Neural progenitor cell (in vitro differentiated cells): Measurements from ENCODE around the gene ZNF19. TPM values are rescaled to one million over a fixed set of nuclear protein-coding genes. Genes with fewer than 3 reads are reported as not detected.

Experiments
- DNase-seq: peaks from one replicate; pipeline ENCODE4 v3.0.0-alpha.2; 2016; ENCODE audit warnings: low spot score
- H2AFZ ChIP-seq: fragments of 200-600 bp; sonication (generic); replicated peaks from 2 replicates; pipeline ENCODE4 v1.6.1; 2016; ENCODE audit warnings: antibody characterized with exemption
- H3F3A ChIP-seq: fragments of 200-600 bp; sonication (generic); 2 replicates; pipeline ENCODE4 v1.6.1; 2016; ENCODE audit warnings: antibody characterized with exemption, low read depth
- H3K27ac ChIP-seq: fragments of 200-600 bp; sonication (generic); 2 replicates; pipeline ENCODE4 v1.5.1; 2016; ENCODE audit warnings: mild to moderate bottlenecking
- H3K27me3 ChIP-seq: fragments of 200-600 bp; sonication (generic); 2 replicates; pipeline ENCODE4 v1.6.1; 2016; ENCODE audit warnings: mild to moderate bottlenecking, moderate library complexity
- H3K36me3 ChIP-seq: fragments of 200-600 bp; sonication (generic); 2 replicates; pipeline ENCODE4 v1.5.1; 2016
- H3K4me1 ChIP-seq: fragments of 200-600 bp; sonication (generic); 2 replicates; pipeline ENCODE4 v1.6.1; 2016; ENCODE audit warnings: mixed run types
- H3K4me2 ChIP-seq: fragments of 200-600 bp; sonication (generic); 2 replicates; pipeline ENCODE4 v1.6.1; 2016
- H3K4me3 ChIP-seq: fragments of 200-600 bp; sonication (generic); 2 replicates; pipeline ENCODE4 v1.5.1; 2016
- H3K79me2 ChIP-seq: fragments of 200-600 bp; sonication (generic); 2 replicates; pipeline ENCODE4 v1.6.1; 2016; ENCODE audit warnings: low read depth
- H3K9ac ChIP-seq: fragments of 200-600 bp; sonication (generic); 2 replicates; pipeline ENCODE4 v1.6.1; 2016
- H3K9me3 ChIP-seq: fragments of 200-600 bp; sonication (generic); 2 replicates; pipeline ENCODE4 v1.5.1; 2016; ENCODE audit warnings: low read depth
- H4K20me1 ChIP-seq: fragments of 200-600 bp; sonication (generic); 2 replicates; pipeline ENCODE4 v1.6.1; 2016; ENCODE audit warnings: low read depth
- H3K27ac Mint-ChIP-seq: 3 replicates; pipeline ENCODE4 v1.8.0; 2021; ENCODE audit warnings: mixed read lengths
- H3K27me3 Mint-ChIP-seq: 2 replicates; pipeline ENCODE4 v1.8.0; 2022; ENCODE audit warnings: low read depth, mild to moderate bottlenecking, inconsistent platforms, moderate library complexity, mixed read lengths; ENCODE audit not compliant: insufficient read depth
- H3K36me3 Mint-ChIP-seq: 3 replicates; pipeline ENCODE4 v1.8.0; 2021; ENCODE audit warnings: mixed read lengths
- H3K4me1 Mint-ChIP-seq: 3 replicates; pipeline ENCODE4 v1.8.0; 2021; ENCODE audit warnings: mixed read lengths
- H3K4me3 Mint-ChIP-seq: 3 replicates; pipeline ENCODE4 v1.8.0; 2021; ENCODE audit warnings: mild to moderate bottlenecking, moderate library complexity, mixed read lengths
- H3K9me3 Mint-ChIP-seq: 3 replicates; pipeline ENCODE4 v1.8.0; 2020; ENCODE audit warnings: mixed read lengths
- EZH2 ChIP-seq: fragments of 200-600 bp; sonication (generic); IDR thresholded peaks from 2 replicates; pipeline ENCODE4 v1.6.1; 2017; ENCODE audit warnings: antibody characterized with exemption, mild to moderate bottlenecking, moderate library complexity
- EZH2phosphoT487 ChIP-seq: fragments of 200-600 bp; sonication (generic); IDR thresholded peaks from 2 replicates; pipeline ENCODE4 v1.6.1; 2017; ENCODE audit warnings: antibody characterized with exemption
- total RNA-seq: library from RNA; depleted of rRNA; stranded (reverse); fragments of >200 nt; gene quantifications from 2 replicates; pipeline ENCODE4 v1.2.3, GENCODE V29; 2015; ENCODE audit warnings: low replicate concordance
- TF ChIP-seq, protein P1 (sequence below): fragments of 200-600 bp; sonication (generic); IDR thresholded peaks from 2 replicates; pipeline ENCODE4 v1.5.1; 2017; ENCODE audit warnings: antibody characterized with exemption, mild to moderate bottlenecking

ZNF19 gene
- total RNA-seq, 1 donor from 2014 or later, result 13.9 TPM

DNA sequence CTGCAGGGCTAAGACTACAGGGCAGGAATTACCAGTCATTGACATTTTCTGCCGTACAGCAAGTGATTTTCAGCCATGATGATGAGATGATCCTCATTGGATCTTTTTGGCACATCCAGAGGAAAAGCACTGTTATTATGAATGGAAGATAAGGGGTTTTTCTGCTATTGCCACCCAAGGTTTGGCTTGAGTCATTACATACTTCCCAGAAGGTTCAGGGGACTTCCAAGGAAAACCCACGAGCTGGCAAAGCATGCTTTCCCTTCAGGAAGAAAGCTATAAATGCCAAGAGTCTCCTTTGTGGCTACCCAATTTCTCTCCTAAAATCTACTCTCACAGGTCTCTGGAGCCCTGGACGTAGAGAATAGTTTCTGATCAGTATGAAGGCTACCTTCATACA lies 43.2 kb upstream of the ZNF19 start:
- Mint-ChIP-seq H3K9me3 (no peaks in the 10 kb centered on the region), H3K4me3 (no peak overlapping the region), H3K27me3 (peaks cover 3% of the 10 kb centered on the region), H3K36me3 (peaks cover 2% of the 10 kb centered on the region), H3K4me1 (no peaks in the 10 kb centered on the region), H3K27ac (no peak overlapping the region)
- Histone ChIP-seq H3K36me3 (no peaks in the 10 kb centered on the region), H3K4me2 (no peak overlapping the region), H3K79me2 (no peaks in the 10 kb centered on the region), H3K27ac (no peak overlapping the region), H3K9me3 (no peaks in the 10 kb centered on the region), H4K20me1 (no peaks in the 10 kb centered on the region), H3F3A (no peaks in the 10 kb centered on the region), H3K27me3 (no peaks in the 10 kb centered on the region), H3K4me1 (no peaks in the 10 kb centered on the region), H3K4me3 (no peak overlapping the region), H3K9ac (no peak overlapping the region), H2AFZ (no peak overlapping the region)
- TF ChIP-seq, protein P1, sequence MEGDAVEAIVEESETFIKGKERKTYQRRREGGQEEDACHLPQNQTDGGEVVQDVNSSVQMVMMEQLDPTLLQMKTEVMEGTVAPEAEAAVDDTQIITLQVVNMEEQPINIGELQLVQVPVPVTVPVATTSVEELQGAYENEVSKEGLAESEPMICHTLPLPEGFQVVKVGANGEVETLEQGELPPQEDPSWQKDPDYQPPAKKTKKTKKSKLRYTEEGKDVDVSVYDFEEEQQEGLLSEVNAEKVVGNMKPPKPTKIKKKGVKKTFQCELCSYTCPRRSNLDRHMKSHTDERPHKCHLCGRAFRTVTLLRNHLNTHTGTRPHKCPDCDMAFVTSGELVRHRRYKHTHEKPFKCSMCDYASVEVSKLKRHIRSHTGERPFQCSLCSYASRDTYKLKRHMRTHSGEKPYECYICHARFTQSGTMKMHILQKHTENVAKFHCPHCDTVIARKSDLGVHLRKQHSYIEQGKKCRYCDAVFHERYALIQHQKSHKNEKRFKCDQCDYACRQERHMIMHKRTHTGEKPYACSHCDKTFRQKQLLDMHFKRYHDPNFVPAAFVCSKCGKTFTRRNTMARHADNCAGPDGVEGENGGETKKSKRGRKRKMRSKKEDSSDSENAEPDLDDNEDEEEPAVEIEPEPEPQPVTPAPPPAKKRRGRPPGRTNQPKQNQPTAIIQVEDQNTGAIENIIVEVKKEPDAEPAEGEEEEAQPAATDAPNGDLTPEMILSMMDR, result no peak
- TF ChIP-seq EZH2phosphoT487 (no peak), EZH2 (no peak)
- no peak for DNase-seq

DNA sequence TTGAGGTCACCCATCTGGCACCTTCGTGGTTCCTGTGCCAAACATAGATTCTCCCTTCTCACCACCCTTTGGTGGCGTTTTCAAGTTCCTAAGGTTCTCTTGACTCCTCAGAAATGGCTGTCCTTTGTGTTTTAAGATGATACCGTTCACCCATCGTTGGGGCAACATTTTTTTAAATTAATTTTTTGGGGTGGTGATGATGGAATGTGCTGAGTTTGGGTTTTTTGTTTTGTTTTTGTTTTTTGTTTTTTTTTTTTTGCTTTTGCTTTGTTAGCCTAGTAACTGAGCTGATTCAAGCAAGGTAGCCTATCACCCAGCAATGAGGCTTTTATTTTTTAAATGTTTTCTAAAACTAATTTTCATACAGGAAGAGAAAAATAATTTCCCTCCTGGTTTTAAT lies 39.7 kb upstream of the ZNF19 start:
- Mint-ChIP-seq H3K9me3 (no peaks in the 10 kb centered on the region), H3K27ac (no peak overlapping the region), H3K27me3 (peaks cover 5% of the 10 kb centered on the region), H3K4me3 (no peak overlapping the region), H3K4me1 (peaks cover 22% of the 10 kb centered on the region), H3K36me3 (no peaks in the 10 kb centered on the region)
- no peak overlapping the region for H3K9ac ChIP-seq
- no peaks in the 10 kb centered on the region for H3K36me3 ChIP-seq
- no peak overlapping the region for H2AFZ ChIP-seq
- peaks cover 4% of the 10 kb centered on the region for H4K20me1 ChIP-seq
- H3K4me2 ChIP-seq, result no peak overlapping the region
- no peaks in the 10 kb centered on the region for H3K79me2 ChIP-seq
- no peak for TF ChIP-seq EZH2
- no peak for TF ChIP-seq EZH2phosphoT487
- TF ChIP-seq, protein P1, result no peak
- H3K27ac ChIP-seq, result no peak overlapping the region
- no peaks in the 10 kb centered on the region for H3K9me3 ChIP-seq
- peaks cover 22% of the 10 kb centered on the region for H3F3A ChIP-seq
- H3K27me3 ChIP-seq, result peaks cover 24% of the 10 kb centered on the region
- H3K4me3 ChIP-seq, result no peak overlapping the region
- peaks cover 17% of the 10 kb centered on the region for H3K4me1 ChIP-seq
- no peak for DNase-seq

DNA sequence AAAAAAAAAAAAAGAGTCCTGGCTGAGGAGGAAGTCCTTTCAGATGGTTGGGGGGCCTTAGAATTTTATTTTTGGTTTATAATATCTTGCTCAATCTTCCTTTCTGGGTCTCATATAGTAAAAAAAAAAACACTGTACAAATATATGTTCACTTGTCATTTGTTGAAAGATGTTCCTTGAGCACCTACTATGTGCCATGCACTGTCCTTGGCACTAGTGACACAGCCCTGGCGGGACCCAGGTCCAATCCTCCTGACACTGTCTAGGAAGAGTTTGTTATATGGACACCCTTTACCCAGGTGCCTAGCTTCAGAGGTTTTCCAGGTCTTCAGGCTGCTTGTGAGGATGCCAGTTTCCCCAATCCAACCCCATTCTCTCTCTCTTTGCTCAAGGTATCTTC lies 39.1 kb upstream of the ZNF19 start:
- Mint-ChIP-seq H3K9me3 (no peaks in the 10 kb centered on the region), H3K27me3 (peaks cover 5% of the 10 kb centered on the region), H3K4me3 (no peak overlapping the region), H3K4me1 (peaks cover 22% of the 10 kb centered on the region), H3K36me3 (no peaks in the 10 kb centered on the region), H3K27ac (no peak overlapping the region)
- H3F3A ChIP-seq, result peaks cover 22% of the 10 kb centered on the region
- H3K4me1 ChIP-seq, result peaks cover 17% of the 10 kb centered on the region
- H2AFZ ChIP-seq, result no peak overlapping the region
- no peak overlapping the region for H3K27ac ChIP-seq
- no peak for DNase-seq
- peaks cover 24% of the 10 kb centered on the region for H3K27me3 ChIP-seq
- no peak for TF ChIP-seq EZH2
- TF ChIP-seq EZH2phosphoT487, result no peak
- TF ChIP-seq, protein P1, result no peak
- no peak overlapping the region for H3K4me2 ChIP-seq
- no peak overlapping the region for H3K4me3 ChIP-seq
- no peaks in the 10 kb centered on the region for H3K36me3 ChIP-seq
- no peaks in the 10 kb centered on the region for H3K9me3 ChIP-seq
- no peaks in the 10 kb centered on the region for H3K79me2 ChIP-seq
- H3K9ac ChIP-seq, result no peak overlapping the region
- H4K20me1 ChIP-seq, result peaks cover 4% of the 10 kb centered on the region
